ENCODE results near the gene ZFP69B.

ZFP69B gene

DNA sequence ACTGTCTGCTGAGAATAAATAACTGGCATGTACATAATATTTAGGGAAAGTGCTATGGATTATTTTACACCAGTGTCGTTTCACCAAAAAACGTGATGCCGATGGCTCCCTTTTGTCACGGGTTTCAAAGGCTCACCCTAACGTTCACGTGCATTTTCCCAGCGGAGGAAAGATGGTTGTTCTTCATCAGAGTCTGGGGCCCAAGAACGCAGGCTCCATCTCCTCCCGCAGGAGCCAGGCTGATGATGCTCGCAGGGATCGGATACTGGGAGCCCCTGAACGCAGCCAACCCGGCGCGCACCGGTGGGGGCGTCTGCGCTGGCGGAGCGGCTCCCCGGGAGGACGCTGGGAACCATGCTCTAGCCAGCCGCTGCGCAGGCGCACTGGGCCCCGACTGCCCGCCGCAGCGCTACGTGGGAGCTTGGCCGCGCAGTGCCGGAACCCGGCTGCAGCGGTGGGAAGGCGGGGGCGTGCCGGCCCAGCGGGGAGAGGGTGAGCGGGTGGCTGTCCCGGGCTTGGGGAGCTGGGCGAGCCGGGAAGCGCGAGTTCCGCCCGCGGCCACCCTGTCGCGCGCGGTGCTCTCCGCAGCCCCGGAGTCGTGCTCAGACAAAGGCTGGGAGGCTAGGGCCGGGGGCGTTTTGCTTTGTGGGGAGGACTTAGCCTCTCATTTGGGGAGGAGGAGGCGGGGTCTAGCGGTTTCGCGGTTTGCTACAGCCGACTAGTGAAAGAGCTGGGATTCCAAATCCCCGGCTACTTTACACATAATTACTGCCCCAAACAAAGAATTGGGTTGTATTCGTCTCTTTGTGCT, at the start of gene ZFP69B:
ZFP69B (plus strand) TSS at position 793 of the 811 bp plus-strand sequence. CDS start 486 bp downstream, outside the sequence.
- DNase-seq, result peak; percentile 91

- no peak for DNase-seq
Observed at GRCh38 chr1:40401473-40402201, 48.6 kb upstream of the ZFP69B start.

DNA sequence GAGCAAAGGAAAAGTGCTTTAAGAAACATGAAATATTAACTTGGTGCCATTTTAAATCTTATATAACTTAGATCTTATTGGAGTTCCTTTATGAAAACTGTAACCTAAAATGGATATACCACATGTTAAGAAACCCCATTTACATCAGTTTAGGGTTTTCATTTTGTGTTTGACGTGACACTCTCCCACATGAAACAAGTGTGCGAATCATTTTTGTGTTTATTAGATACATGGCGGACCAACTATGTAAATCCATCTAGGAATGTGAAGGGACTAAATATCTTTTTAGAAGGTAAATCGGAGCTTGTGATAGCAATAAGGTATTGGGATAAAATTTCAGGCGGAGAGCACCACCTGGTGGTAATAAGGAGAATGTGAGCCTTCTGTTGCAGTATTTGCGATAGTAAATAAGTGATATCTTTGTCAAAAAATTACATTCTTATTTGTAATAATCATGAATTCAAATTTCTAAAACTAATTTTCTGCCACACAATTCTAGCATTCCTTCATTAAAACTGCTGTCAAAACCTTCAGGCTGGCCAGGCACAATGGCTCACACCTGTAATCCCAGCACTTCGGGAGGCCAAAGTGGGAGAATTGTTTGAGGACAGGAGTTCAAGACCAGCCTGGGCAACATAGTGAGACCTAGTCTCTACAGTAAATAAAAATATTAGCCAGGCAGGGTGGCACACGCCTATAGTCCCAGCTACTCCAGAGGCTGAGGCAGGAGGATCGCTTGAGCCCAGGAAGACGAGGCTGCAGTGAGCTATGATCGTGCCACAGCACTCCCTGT, 45.4 kb upstream of the ZFP69B start:
- DNase-seq, result peak; percentile 27

DNA sequence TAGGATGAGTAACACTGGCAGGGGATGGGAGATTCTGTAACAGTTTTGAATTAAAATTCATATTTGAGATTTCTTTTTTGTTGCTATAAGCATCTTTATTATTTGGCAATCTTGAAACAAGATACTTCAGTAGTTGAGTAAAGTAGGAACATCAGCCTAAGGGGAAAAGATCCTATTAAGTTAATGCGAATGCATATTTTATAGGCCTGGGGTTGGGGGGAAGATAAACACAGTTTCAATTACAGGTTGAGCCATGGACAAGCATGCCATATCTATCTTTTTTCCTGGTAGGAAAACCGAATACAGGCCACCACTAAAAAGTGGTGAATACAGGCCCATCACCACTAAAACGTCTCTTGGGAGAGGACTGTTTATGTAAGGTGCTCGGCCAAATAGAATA, 44.5 kb upstream of the ZFP69B start:
- no peak for DNase-seq

DNA sequence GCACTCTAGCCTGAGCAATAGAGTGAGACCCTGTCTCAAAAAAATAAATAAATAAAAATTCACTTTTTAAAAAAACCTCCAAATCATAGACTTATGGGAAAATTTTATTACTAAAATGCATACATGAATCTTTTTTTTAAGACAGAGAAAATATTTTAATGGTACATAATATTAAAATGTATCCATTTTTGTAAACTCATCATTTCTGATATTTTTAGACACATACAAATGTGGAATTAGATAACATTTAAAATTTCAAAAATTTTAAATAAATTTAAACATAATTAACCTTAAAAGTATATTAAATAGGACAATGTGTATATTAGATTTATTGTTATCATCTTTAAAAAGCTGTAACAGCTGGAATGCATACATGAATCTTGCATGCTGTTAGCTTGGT, 42.8 kb upstream of the ZFP69B start:
- DNase-seq, result no peak

DNA sequence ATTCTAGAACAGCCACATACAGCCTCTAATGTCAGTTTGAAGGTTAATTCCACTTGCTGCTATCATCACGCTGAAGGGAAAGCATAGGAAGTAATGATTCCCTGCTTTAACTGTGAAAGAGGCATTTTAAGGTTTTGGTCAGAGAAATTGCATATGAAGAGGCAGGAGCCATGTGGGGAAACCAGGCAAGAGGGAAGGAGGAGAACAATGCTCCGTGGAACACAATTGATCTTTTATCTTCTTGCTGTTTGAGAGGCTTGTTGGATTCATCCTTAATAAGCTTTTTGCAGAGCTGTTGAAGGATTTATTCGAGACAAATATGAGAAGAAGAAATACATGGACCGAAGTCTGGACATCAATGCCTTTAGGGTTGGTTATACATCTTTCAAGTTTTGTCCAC, 40.8 kb upstream of the ZFP69B start:
- no peak for DNase-seq

- DNase-seq, result no peak
Observed at GRCh38 chr1:40411294-40411693, 39.0 kb upstream of the ZFP69B start.

GRCh38 chr1:40411843-40412242, 38.4 kb upstream of the ZFP69B start:
- no peak for DNase-seq

DNA sequence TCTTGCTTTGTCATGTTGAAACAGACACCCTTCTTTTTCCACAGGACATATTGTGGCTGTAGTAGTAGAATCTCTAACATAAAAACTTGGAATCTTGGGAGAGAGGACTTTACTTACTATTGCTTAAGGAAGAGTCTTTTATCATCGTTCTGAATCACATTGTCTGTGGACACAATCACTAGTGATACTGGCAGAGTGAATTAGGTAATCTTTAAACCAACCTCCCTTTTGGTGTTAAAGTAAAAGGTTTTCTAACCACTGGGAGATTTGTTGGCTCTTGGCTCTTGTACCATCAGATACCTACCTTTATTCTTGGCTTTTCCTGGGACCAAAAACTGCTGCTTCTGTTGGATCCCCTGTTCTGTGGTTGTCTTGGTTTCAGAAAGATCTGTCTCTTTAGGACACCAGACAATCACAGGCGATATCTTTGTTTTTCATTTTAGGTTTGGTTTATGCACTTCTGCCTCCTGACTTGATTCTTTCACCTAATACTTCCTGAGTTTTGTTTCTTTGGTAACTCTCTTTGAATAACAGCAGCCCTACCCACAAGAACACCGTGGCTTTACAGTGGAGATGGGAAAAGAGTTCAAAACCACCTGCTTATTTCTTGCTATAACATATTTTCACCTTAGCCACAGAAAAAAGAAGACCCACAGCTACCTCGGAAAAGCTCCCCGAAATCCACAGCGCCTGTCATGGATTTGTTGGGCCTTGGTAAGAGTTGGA, 36.6 kb upstream of the ZFP69B start:
- DNase-seq, result no peak

DNA sequence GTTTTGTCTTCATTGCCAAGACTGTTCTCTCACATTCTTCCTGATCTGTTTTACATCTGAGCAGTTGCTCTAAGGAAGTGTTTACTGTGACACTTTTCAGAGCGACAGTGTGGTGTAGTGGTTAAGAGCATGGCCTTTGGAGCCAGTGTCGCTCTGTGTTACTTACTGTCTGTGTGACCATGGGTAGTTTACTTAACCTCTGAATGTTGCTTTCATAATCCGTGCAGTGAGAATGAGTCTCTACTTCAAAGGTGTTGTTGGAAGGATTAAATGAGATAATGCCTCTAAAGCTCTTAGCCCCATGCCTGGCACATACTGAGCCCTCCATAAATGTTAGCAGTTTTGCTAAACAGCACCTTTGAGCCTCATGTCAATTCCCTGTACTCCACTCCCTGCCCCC, 35.9 kb upstream of the ZFP69B start:
- DNase-seq, result no peak

- DNase-seq, result no peak
Observed at GRCh38 chr1:40416709-40417108, 33.6 kb upstream of the ZFP69B start.

- no peak for DNase-seq
Observed at GRCh38 chr1:40421431-40422384, 28.6 kb upstream of the ZFP69B start.

DNA sequence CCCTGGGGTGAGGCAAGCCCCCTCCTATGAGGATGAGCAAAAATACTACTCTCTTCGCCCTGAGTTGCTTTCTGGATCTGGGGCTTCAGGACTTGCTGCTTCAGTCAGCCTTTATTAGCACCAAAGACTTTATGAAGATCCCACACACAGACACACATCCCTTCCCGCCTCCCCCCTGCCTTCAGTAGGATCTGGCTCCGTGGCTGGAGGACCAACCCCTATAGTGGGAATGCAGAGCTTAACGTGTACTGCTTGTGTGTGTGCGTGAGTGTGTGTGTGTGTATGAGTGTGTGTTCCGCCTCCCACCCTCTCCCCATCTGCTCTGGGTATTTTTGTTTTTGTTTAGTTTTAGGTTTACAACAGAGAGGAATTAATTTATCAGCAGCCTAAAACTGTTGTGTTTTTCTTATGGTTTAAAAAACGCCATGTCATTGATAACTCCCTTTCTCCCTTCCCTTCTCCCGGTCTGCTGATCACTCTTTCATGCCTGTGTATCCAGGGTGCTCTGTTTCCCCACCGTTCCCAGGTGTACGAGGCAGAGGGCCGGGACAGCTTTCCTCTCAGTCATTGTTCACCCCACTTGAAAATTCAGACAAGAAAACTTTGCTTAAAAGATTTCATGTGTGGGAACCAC, 27.5 kb upstream of the ZFP69B start:
- DNase-seq, result no peak

DNA sequence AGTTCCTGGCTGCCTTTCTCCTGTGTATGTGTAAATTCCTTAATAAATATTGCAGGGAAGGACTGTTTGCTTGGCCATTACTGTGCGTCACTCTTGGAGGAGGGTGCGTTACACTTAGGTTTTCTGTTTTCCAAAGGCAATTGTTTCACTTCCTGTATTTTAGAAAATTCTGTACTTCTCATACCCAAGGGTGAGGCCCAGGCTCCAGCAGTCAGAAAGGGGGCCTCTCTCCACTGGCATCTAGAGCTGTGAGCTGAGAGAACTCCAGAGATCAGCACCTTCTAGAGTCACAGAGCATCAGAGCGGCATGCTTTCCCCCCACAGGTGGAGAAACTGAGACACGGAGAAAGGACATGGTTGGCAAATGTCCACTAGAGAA, 27.0 kb upstream of the ZFP69B start:
- DNase-seq, result no peak

- no peak for DNase-seq
Observed at GRCh38 chr1:40423951-40424618, 26.2 kb upstream of the ZFP69B start.

GRCh38 chr1:40425198-40425597, 25.1 kb upstream of the ZFP69B start:
- no peak for DNase-seq

GRCh38 chr1:40431385-40431784, 18.9 kb upstream of the ZFP69B start:
- no peak for DNase-seq

- DNase-seq, result no peak
Observed at GRCh38 chr1:40432644-40433390, 17.5 kb upstream of the ZFP69B start.

- no peak for DNase-seq
Observed at GRCh38 chr1:40435471-40435870, 14.8 kb upstream of the ZFP69B start.

- no peak for DNase-seq
Observed at GRCh38 chr1:40435876-40436275, 14.4 kb upstream of the ZFP69B start.

Data from stimulated activated CD4-positive, alpha-beta T cell treated with anti-CD3 and anti-CD28 coated beads, Interleukin-1b, Interleukin-23, amount 100 ng/mL, for 48 hours (primary cell).